Retinal pigment epithelial cell (primary cell): Measurements from ENCODE around the gene ANKIB1.

Experiments
- DNase-seq: peaks from one replicate; pipeline ENCODE4 v3.0.0-alpha.2; 2010; ENCODE audit warnings: low read depth
- H3K4me3 ChIP-seq: 2 replicates; pipeline ENCODE4 v1.5.1; 2011; ENCODE audit warnings: mild to moderate bottlenecking, low read length, control low read depth, moderate library complexity
- CTCF ChIP-seq: conservative IDR thresholded peaks from 2 replicates; pipeline ENCODE4 v1.5.1; 2011; ENCODE audit warnings: low read depth, low read length, control low read depth, inconsistent platforms

The ANKIB1 gene

GRCh38 chr7:92266415-92267241 is 20.9 kb downstream of the ANKIB1 start:
- no peak overlapping the region for H3K4me3 ChIP-seq
- TF ChIP-seq CTCF = no peak
- no peak for DNase-seq

DNA sequence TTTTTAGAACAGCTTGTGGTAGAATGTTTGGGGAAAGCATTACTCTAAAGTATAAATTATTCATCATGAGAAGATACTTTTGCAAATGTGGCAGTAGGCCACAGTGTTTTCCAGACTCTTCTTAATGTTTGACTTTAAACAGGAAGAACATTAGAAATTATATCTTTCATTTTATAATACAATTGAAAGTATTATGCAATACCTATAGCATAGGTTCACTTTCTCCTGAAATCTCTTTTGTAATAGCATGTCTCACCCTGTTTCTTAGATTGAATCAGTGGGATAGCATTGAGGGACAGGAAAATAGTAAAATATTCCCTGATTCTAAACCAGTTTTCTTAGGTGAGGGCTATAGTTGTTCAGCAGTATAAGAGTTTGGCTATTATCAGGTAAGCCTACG is 23.1 kb downstream of the ANKIB1 start:
- DNase-seq = no peak
- TF ChIP-seq CTCF = no peak
- no peak overlapping the region for H3K4me3 ChIP-seq

DNA sequence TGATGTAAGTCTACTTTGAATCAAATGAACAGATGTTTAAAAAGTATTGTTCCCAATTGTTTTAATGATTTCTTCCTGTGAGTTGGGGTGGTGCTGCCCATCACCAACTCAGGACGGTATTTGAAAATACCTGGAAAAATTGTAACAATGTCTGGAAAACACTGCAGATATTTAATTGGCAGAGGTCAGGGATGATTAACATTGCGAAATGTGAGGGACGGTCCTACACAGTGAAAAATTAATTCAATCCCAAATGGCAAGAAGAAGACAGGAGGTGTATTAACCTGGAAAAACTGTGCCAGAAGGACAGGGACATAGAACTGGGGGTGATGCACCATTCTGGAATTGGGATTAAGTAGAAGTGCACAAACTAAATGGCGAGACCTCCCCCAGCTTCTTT is 29.6 kb downstream of the ANKIB1 start:
- DNase-seq = no peak
- TF ChIP-seq CTCF = no peak
- no peak overlapping the region for H3K4me3 ChIP-seq

DNA sequence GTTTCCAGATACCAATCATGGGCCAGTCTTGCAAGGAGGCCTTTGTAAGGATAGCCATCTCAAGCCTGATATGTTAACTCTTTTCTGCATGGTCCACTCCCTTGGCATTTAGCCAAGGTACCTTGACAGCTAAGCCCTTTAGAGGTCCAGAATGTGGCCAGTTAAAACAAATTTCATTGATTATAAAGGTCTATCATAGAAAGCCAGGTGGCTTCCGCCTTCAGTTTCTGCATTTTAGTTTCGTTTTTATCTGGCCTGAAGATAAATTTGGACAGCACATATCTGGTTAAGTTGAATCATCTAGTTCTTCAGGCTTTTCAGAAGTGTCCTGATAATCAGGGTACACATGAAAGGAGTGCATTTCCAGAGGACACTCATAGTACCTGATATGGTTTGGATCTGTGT is 30.7 kb downstream of the ANKIB1 start:
- no peak for TF ChIP-seq CTCF
- H3K4me3 ChIP-seq = no peak overlapping the region
- no peak for DNase-seq

DNA sequence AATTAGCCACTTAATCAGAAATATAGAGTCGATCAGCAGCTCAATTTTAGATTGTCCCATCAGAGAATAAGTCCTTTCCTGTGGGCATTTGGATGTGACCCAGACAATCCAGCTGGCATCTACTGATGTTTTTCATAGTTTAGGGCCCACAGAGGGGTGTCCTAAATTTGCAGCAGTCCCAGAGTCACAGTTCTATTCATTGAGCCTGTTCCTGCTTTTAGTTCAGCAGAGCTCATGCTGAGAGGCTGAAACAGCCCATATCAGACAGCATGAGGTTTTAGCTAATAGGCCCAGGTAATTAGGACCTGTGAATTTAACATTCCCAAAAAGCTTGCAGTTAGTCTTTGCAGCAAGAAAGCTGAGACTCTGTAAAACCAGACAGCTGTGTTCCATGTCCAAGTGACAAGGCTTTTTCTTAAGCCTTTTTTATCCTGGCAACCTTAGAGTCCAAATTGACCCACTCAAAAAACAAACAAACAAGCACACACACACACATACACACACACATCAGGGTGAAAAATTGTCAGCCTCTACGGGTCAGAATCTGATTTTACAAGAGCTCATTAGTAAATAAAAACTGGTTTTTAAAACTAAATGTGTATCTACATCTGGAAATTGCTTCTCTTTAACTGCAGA is 33.7 kb downstream of the ANKIB1 start:
- no peak overlapping the region for H3K4me3 ChIP-seq
- no peak for TF ChIP-seq CTCF
- DNase-seq = no peak

DNA sequence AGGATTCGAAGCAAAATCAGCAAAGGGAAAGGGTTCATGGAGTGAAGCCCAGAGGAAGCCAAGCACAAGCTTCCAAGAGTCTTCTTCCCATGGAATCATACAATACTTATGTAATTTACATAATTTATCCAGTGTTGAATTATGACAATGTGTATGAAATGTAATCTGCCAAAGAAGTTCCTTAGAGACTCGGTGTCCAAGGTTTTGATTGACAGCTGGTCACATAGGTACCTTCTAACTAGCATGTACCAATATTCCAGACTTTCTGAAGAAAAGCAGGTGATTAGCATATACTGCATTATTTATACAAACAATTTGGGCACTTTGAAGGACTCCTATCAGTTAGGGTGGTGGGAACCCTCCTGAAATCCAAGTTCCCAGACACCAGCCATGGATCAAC is 35.3 kb downstream of the ANKIB1 start:
- TF ChIP-seq CTCF = no peak
- no peak overlapping the region for H3K4me3 ChIP-seq
- no peak for DNase-seq
